ENCODE measurements around the gene HMGXB4.

GRCh38 chr22:35322126-35322525 lies 64.8 kb downstream of the HMGXB4 start:
- TF ChIP-seq POLR2AphosphoS5 (IDR thresholded peaks at IDR 0.05), result no peak
- TF ChIP-seq CTCF (IDR thresholded peaks at IDR 0.05), result no peak
- no peak for TF ChIP-seq POLR2A (IDR thresholded peaks at IDR 0.05)

All from gastroesophageal sphincter (tissue), 3 donors.